GM12891 (cell line): ENCODE data around the gene MAGI1.

ENCODE experiments used
- PAX5 ChIP-seq: IDR thresholded peaks from 2 replicates; pipeline ENCODE4 v1.6.1; 2011; ENCODE audit warnings: low read length, moderate library complexity, mild to moderate bottlenecking; ENCODE audit not compliant: insufficient read depth, severe bottlenecking
- POLR2A ChIP-seq: IDR thresholded peaks from 2 replicates; pipeline ENCODE4 v1.6.1; 2011; ENCODE audit warnings: low read depth, low read length, control low read depth
- POLR2AphosphoS5 ChIP-seq: IDR thresholded peaks from 2 replicates; pipeline ENCODE4 v1.6.1; 2011; ENCODE audit warnings: low read depth, low read length, control low read depth
- POU2F2 ChIP-seq: IDR thresholded peaks from 2 replicates; pipeline ENCODE4 v1.6.1; 2011; ENCODE audit warnings: low read depth, mild to moderate bottlenecking, control low read depth, low read length, moderate library complexity
- SPI1 ChIP-seq: IDR thresholded peaks from 2 replicates; pipeline ENCODE4 v1.6.1; 2011; ENCODE audit warnings: low read depth, low read length, control low read depth
- TAF1 ChIP-seq: IDR thresholded peaks from 2 replicates; pipeline ENCODE4 v1.6.1; 2011; ENCODE audit warnings: low read depth, low read length, control low read depth

GRCh38 chr3:65406470-65406869, 632.2 kb downstream of the MAGI1 start:
- TF ChIP-seq POLR2A (no peak), POLR2AphosphoS5 (no peak), TAF1 (no peak), SPI1 (no peak), PAX5 (no peak), POU2F2 (no peak)
